ENCODE results near the gene DIP2A.

The DIP2A gene

DNA sequence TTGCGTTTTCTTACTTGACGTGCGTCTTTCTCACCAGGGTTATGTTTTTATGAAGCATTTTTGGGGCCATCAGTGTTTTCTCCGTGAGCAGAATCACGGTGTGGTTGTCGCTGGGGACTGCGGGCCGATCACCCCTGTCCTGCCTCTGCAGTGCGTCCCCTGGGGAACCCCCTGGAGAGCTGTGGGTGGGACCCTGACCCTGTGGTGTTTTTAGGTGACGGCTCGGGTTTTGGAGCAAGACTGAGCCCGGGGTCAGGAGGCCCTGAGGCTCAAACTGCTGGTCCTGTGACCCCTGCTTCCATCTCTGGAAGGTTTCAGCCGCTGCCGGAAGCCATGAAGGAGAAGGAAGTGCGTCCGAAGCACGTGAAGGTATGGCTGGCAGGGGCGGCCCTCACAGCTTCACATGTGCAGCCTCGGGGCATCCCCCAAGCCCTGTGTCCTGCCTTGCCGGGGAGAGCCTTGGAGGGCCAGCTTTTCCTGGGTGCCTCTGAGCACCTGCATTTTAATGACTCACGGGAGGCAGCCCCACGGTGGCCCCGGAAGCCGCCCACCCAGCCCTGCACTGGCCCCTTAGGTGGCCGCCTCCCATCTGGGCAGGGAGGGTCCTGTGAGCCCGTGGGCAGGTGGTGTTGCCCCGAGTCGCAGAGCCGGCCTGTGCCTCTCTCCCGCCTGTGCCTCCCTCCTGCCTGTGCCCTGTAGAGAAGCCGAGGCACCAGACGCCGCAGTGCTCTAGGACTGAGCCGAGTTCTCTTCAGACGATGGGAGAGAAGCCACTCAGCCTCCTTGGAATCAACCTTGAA lies 36.7 kb upstream of the DIP2A start:
- Histone ChIP-seq H3K27me3 (ENCODE audit: insufficient read depth, low read length, poor library complexity) (no peaks in the 10 kb centered on the region), H4K20me1 (ENCODE audit: insufficient read depth, low read length) (peaks cover 11% of the 10 kb centered on the region; the same call in 1 of the 2 replicates), H3K36me3 (ENCODE audit: insufficient read depth, low read length) (peaks cover 77% of the 10 kb centered on the region), H3K79me2 (ENCODE audit: insufficient read depth, low read length) (no peaks in the 10 kb centered on the region), H3K27ac (ENCODE audit: low read length) (no peak overlapping the region), H3K9me3 (ENCODE audit: insufficient read depth, low read length, severe bottlenecking) (no peaks in the 10 kb centered on the region), H3K4me1 (ENCODE audit: insufficient read depth, low read length) (peaks cover 12% of the 10 kb centered on the region), H3K4me3 (ENCODE audit: low read depth in 1 of 2, low read length in 2 of 2) (no peak overlapping the region), H2AFZ (ENCODE audit: low read depth, low read length) (no peak overlapping the region), H3K9ac (ENCODE audit: low read depth, low read length) (no peak overlapping the region), H3K4me2 (ENCODE audit: insufficient read depth, low read length) (no peak overlapping the region)
- DNase-seq (no peak), ATAC-seq (ENCODE audit: insufficient read depth, low read depth) (no peak)
- no peak for TF ChIP-seq EZH2 (IDR thresholded peaks at IDR 0.05; ENCODE audit: borderline replicate concordance, low read depth, low read length, severe bottlenecking)
- TF ChIP-seq, protein P1, sequence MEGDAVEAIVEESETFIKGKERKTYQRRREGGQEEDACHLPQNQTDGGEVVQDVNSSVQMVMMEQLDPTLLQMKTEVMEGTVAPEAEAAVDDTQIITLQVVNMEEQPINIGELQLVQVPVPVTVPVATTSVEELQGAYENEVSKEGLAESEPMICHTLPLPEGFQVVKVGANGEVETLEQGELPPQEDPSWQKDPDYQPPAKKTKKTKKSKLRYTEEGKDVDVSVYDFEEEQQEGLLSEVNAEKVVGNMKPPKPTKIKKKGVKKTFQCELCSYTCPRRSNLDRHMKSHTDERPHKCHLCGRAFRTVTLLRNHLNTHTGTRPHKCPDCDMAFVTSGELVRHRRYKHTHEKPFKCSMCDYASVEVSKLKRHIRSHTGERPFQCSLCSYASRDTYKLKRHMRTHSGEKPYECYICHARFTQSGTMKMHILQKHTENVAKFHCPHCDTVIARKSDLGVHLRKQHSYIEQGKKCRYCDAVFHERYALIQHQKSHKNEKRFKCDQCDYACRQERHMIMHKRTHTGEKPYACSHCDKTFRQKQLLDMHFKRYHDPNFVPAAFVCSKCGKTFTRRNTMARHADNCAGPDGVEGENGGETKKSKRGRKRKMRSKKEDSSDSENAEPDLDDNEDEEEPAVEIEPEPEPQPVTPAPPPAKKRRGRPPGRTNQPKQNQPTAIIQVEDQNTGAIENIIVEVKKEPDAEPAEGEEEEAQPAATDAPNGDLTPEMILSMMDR (IDR thresholded peaks at IDR 0.05; ENCODE audit: borderline replicate concordance, extremely low read depth, low read length, poor library complexity, severe bottlenecking), result no peak

DNA sequence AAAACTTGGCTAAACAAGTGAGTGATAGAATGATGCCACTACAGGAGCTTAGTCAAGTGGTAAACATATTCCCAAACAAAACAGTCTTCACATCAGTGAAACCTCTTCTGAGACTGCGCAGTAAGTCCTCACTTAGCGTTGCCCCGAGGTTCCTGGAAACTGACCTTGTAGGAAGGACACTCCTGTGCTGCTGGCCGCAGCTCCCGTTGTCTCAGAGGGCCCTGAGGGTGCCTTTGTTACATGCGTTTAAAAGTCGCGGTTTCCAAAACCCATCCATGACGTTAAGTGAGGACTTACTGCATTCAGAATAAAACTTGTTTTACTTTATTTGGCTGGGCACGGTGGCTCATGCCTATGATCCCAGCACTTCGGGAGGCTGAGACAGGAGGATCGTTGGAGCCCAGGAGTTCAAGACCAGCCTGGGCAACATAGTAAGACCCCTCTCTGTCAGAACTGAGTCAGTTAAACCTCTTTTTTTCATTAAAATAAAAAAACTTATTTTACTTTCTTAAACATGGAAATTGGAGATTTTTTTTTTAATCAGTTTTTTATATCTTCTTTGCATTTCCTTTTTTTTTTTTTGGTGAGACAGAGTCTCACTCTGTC lies 36.0 kb upstream of the DIP2A start:
- TF ChIP-seq, protein P1 (IDR thresholded peaks at IDR 0.05; ENCODE audit: borderline replicate concordance, extremely low read depth, low read length, poor library complexity, severe bottlenecking), result no peak
- TF ChIP-seq EZH2 (IDR thresholded peaks at IDR 0.05; ENCODE audit: borderline replicate concordance, low read depth, low read length, severe bottlenecking), result no peak

DNA sequence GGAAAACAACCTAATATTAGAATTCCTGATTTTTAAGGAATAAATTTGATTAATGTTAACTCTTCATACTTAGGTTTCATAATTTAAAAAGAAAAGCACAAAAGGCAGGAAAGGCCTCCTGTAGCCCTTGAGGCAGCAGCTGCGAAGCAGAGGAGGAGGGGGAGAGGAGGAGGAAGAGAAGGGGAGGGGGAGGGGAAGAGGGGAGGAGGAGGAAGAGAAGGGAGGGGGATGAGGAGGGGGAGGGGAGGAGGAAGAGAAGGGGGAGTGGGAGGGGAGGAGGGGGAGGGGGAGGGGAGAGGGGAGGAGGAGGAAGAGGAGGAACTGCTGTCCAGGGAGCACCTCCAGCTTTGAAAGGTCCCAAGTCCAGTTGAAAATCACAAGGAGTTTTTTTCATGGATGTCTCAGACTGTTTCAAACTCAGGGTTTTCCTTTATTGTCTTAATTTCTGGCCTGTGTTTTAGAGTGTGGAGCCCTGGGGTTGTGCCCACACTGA lies 35.1 kb upstream of the DIP2A start:
- Histone ChIP-seq H3K27ac (ENCODE audit: low read length) (no peak overlapping the region), H3K4me1 (ENCODE audit: insufficient read depth, low read length) (peaks cover 12% of the 10 kb centered on the region), H3K4me3 (ENCODE audit: low read depth in 1 of 2, low read length in 2 of 2) (no peak overlapping the region), H3K9me3 (ENCODE audit: insufficient read depth, low read length, severe bottlenecking) (no peaks in the 10 kb centered on the region), H3K27me3 (ENCODE audit: insufficient read depth, low read length, poor library complexity) (no peaks in the 10 kb centered on the region), H3K9ac (ENCODE audit: low read depth, low read length) (no peak overlapping the region), H4K20me1 (ENCODE audit: insufficient read depth, low read length) (peaks cover 15% of the 10 kb centered on the region; the same call in 1 of the 2 replicates), H2AFZ (ENCODE audit: low read depth, low read length) (no peak overlapping the region), H3K36me3 (ENCODE audit: insufficient read depth, low read length) (peaks cover 84% of the 10 kb centered on the region), H3K4me2 (ENCODE audit: insufficient read depth, low read length) (no peak overlapping the region), H3K79me2 (ENCODE audit: insufficient read depth, low read length) (no peaks in the 10 kb centered on the region)
- ATAC-seq (ENCODE audit: insufficient read depth, low read depth) (no peak; the same call in 2 of the 3 replicates), DNase-seq (peak; percentile 34)
- TF ChIP-seq, protein P1 (IDR thresholded peaks at IDR 0.05; ENCODE audit: borderline replicate concordance, extremely low read depth, low read length, poor library complexity, severe bottlenecking), result no peak
- TF ChIP-seq EZH2 (IDR thresholded peaks at IDR 0.05; ENCODE audit: borderline replicate concordance, low read depth, low read length, severe bottlenecking), result no peak

More for the DNA sequence above, 36.0 kb upstream of the DIP2A start:
- Histone ChIP-seq H3K4me3 (ENCODE audit: low read depth in 1 of 2, low read length in 2 of 2) (no peak overlapping the region), H3K27ac (ENCODE audit: low read length) (no peak overlapping the region; the same call in 1 of the 2 replicates), H3K36me3 (ENCODE audit: insufficient read depth, low read length) (peaks cover 82% of the 10 kb centered on the region), H3K79me2 (ENCODE audit: insufficient read depth, low read length) (no peaks in the 10 kb centered on the region), H2AFZ (ENCODE audit: low read depth, low read length) (no peak overlapping the region), H3K9ac (ENCODE audit: low read depth, low read length) (no peak overlapping the region), H3K27me3 (ENCODE audit: insufficient read depth, low read length, poor library complexity) (no peaks in the 10 kb centered on the region), H4K20me1 (ENCODE audit: insufficient read depth, low read length) (peaks cover 11% of the 10 kb centered on the region; the same call in 1 of the 2 replicates), H3K4me2 (ENCODE audit: insufficient read depth, low read length) (no peak overlapping the region), H3K4me1 (ENCODE audit: insufficient read depth, low read length) (peaks cover 12% of the 10 kb centered on the region), H3K9me3 (ENCODE audit: insufficient read depth, low read length, severe bottlenecking) (no peaks in the 10 kb centered on the region)
- DNase-seq (no peak), ATAC-seq (ENCODE audit: insufficient read depth, low read depth) (no peak)

Measured in DND-41 (cell line).